Right forelimb (tissue), 1 donor: Measurements from ENCODE around the gene MAD2L1BP.
"Not testable (repeated sequence)": the region's sequence is repeated elsewhere in the genome, so short reads cannot be mapped to it uniquely, and the experiment has no call there.

Experiments used
- DNase-seq: peaks from one replicate; pipeline ENCODE4 v3.0.0-alpha.2; 2018

Gene MAD2L1BP

GRCh38 chr6:43635387-43636307, at the start of gene MAD2L1BP:
MAD2L1BP (plus strand) TSS chr6:43635840; CDS start chr6:43635876, 36 bp downstream.
- DNase-seq: peak; percentile 91

- DNase-seq: no peak
These were observed 47.4 kb upstream of the MAD2L1BP start for GRCh38 chr6:43588194-43588593.

- DNase-seq: not testable (repeated sequence)
These were observed 46.1 kb upstream of the MAD2L1BP start for GRCh38 chr6:43589564-43589963.

GRCh38 chr6:43593938-43594337, 41.7 kb upstream of the MAD2L1BP start:
- no peak for DNase-seq

- DNase-seq: no peak
These were observed 35.0 kb upstream of the MAD2L1BP start for GRCh38 chr6:43600595-43600994.

- no peak for DNase-seq
These were observed 31.5 kb upstream of the MAD2L1BP start for GRCh38 chr6:43604174-43604573.

GRCh38 chr6:43606019-43606418, 29.6 kb upstream of the MAD2L1BP start:
- no peak for DNase-seq

GRCh38 chr6:43608310-43608763, 27.3 kb upstream of the MAD2L1BP start:
- DNase-seq: peak; percentile 69

- no peak for DNase-seq
These were observed 26.8 kb upstream of the MAD2L1BP start for GRCh38 chr6:43608807-43609206.

GRCh38 chr6:43609402-43609801, 26.2 kb upstream of the MAD2L1BP start:
- DNase-seq: no peak

- no peak for DNase-seq
These were observed 25.2 kb upstream of the MAD2L1BP start for GRCh38 chr6:43610431-43610830.

GRCh38 chr6:43613721-43614395, 21.8 kb upstream of the MAD2L1BP start:
- DNase-seq: no peak

GRCh38 chr6:43614396-43614730, 21.3 kb upstream of the MAD2L1BP start:
- DNase-seq: no peak

GRCh38 chr6:43616725-43617472, 18.7 kb upstream of the MAD2L1BP start:
- DNase-seq: no peak

GRCh38 chr6:43621078-43621835, 14.4 kb upstream of the MAD2L1BP start:
- DNase-seq: no peak

- no peak for DNase-seq
These were observed 13.8 kb upstream of the MAD2L1BP start for GRCh38 chr6:43621836-43622180.

- DNase-seq: no peak
These were observed 13.1 kb upstream of the MAD2L1BP start for GRCh38 chr6:43622541-43622940.

- DNase-seq: peak; percentile 35
These were observed 11.5 kb upstream of the MAD2L1BP start for GRCh38 chr6:43623880-43624785.

GRCh38 chr6:43624786-43625288, 10.8 kb upstream of the MAD2L1BP start:
- no peak for DNase-seq

GRCh38 chr6:43625393-43625992, 10.1 kb upstream of the MAD2L1BP start:
- DNase-seq: no peak
